Esophagus muscularis mucosa (tissue), 3 donors: ENCODE results near the gene CCDC92.

Experiments
- POLR2A ChIP-seq: fragments of 450-650 bp; IDR thresholded peaks from one replicate; pipeline ENCODE4 v1.6.1; 2017; ENCODE audit warnings: antibody characterized with exemption, moderate library complexity, mild to moderate bottlenecking, low read depth
- TF ChIP-seq, protein P1 (sequence below), 3 experiments: fragments of 200-600 bp in 2 of 3; fragments of 450-650 bp in 1 of 3; sonication (generic) in 2 of 3; IDR thresholded peaks; one replicate each; pipeline ENCODE4 v1.5.1; 2017 to 2019; ENCODE audit warnings: antibody characterized with exemption in 3 of 3, mild to moderate bottlenecking in 2 of 3, moderate library complexity in 1 of 3

GRCh38 chr12:123931686-123932321 lies 40.8 kb downstream of the CCDC92 start:
- TF ChIP-seq, protein P1, sequence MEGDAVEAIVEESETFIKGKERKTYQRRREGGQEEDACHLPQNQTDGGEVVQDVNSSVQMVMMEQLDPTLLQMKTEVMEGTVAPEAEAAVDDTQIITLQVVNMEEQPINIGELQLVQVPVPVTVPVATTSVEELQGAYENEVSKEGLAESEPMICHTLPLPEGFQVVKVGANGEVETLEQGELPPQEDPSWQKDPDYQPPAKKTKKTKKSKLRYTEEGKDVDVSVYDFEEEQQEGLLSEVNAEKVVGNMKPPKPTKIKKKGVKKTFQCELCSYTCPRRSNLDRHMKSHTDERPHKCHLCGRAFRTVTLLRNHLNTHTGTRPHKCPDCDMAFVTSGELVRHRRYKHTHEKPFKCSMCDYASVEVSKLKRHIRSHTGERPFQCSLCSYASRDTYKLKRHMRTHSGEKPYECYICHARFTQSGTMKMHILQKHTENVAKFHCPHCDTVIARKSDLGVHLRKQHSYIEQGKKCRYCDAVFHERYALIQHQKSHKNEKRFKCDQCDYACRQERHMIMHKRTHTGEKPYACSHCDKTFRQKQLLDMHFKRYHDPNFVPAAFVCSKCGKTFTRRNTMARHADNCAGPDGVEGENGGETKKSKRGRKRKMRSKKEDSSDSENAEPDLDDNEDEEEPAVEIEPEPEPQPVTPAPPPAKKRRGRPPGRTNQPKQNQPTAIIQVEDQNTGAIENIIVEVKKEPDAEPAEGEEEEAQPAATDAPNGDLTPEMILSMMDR (IDR thresholded peaks at IDR 0.05) = no peak
- no peak for TF ChIP-seq POLR2A
